Right lobe of liver (tissue), 4 donors: Measurements from ENCODE around the gene TMEM125.

Experiments used
- CTCF ChIP-seq, 4 donors: fragments of 200-600 bp in 3 of 4; fragments of 450-650 bp in 1 of 4; IDR thresholded peaks; one replicate each; pipeline versions ENCODE4 v1.5.1 to v1.8.0; 2016 to 2022; ENCODE audit warnings: antibody characterized with exemption in 4 of 4, mild to moderate bottlenecking in 2 of 4
- POLR2A ChIP-seq: fragments of 450-650 bp; IDR thresholded peaks from one replicate; pipeline ENCODE4 v1.6.1; 2017; ENCODE audit warnings: antibody characterized with exemption, mild to moderate bottlenecking
- donor health status: DM: no; HTN: no; CAD: no.
- donor health status: DM: no; HTN: no; CAD: no.
- donor health status: DM: no; HTN: yes; CAD: no.

- TF ChIP-seq CTCF (IDR thresholded peaks at IDR 0.05), result no peak
- no peak for TF ChIP-seq POLR2A
Measured at GRCh38 chr1:43292216-43292615, 22.4 kb downstream of the TMEM125 start.
